GM19468 (cell line): ENCODE measurements around the gene P4HA2.
A peak's percentile ranks its signal among the peaks of the same experiment; 100 is the strongest.

ENCODE experiments used
- ATAC-seq: cut with Tn5 transposase; IDR thresholded peaks from one replicate; pipeline ENCODE4 v1.9.1; 2021; ENCODE audit warnings: mild to moderate bottlenecking, moderate library complexity, moderate number of reproducible peaks; ENCODE audit not compliant: unreplicated experiment; ENCODE audit errors: extremely low read depth

P4HA2 gene

DNA sequence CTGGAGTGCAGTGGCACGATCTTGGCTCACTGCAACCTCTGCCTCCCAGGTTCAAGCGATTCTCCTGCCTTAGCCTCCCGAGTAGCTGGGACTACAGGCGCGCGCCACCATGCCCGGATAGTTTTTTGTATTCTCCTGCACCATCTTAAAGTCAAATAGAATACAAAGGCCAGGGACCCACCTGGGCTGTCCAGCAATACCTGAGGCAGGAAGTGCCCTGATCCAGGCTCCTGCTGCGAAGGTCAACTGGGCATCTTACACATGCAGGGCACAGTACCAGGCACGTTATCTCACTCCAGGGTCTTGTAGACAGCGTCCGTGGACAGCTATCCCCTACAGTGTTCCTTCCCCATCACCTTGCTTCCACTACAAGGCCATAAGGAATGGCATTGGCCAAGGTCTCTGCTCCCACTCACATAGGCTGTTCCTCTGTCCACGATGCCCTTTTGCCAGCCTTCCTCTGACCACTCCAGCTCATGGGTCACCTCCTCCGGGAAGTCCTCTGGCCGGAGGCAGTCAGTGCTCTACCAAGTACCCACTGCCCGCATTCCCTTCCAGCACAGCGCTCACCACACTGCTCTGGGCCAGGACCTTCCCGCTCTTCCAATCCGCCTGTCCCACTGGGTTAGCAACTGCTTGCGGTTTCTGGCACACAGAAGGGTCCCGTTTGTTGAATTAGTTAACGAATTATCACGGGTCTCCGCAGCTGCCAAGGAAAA is 978 bp downstream of the P4HA2 start:
- no peak for ATAC-seq

DNA sequence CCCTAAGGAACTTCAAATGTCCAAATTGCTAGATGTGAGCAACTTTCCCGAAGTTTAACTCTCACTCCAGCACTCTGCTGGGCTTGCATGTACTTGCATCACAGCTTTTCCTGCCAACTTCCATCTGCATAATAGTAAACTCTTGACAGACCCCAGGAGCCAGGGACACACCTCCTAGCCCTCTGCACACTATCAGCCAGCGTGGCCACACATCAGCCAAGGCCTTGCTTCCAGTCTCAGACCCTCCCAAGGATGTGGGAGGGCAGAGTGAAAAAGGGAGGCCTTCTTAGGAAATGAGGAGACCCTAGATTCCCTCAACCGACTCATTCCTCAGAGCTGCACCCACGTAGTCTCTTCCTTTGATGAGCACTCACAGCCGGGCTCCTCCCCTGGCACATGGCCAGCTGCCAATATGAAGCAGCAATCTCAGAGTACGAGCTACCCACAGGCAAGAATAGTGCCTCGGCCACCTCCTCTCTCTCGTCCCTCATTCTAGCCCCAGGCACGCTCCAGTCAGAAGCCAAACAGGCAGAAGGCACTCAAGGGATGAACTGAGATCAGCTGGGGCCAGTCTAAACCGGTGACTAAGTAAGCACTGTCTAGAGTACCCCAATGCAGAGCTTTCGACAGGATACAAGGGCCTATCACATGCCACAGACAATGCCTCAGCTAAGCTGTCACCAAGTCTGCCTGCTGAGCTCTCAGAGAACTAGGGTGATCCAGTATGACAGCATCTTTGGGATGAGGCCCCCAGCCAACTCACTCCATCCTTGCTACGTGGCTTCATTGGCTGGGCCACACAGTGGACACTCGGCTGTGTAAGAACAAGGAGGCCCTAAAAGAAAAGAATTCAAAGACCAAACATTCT is 2.3 kb downstream of the P4HA2 start:
- ATAC-seq = no peak

DNA sequence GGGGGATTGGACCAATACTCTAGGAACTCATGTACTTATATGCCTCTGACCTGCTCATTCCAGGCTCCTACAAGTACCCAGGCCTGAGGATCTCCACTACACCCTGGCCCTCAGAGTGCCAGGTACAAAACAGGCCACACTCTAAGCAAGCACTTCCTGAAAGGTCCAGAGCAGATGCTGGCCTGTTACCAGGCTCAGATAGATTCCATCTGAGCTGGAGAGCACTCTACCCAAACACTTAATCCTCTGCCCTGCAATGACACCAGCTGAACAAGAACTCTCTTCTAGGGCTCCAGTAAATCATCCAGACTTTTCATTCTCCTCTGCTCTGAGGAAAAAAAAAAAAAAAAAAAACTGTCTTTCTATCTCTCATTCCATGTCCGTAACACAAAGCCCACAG is 2.9 kb downstream of the P4HA2 start:
- no peak for ATAC-seq

DNA sequence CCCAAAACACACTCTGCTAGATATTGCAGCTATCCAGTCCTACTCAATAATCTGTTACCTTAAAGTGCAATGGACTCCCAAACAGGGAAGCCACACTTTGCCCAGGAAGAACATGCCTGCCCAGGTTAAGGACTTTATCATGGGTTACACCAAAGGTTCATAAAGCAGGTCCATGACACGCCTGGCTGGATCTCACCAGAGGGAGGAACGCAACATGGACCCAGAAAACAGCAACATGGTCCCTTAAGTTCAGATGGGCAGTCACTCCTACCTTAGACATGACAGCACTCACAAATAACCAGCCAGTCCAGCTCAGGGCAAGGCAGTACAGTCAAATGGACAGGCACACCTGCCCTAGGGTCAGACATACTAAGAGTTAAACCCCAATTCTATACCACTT is 3.8 kb downstream of the P4HA2 start:
- ATAC-seq = no peak

DNA sequence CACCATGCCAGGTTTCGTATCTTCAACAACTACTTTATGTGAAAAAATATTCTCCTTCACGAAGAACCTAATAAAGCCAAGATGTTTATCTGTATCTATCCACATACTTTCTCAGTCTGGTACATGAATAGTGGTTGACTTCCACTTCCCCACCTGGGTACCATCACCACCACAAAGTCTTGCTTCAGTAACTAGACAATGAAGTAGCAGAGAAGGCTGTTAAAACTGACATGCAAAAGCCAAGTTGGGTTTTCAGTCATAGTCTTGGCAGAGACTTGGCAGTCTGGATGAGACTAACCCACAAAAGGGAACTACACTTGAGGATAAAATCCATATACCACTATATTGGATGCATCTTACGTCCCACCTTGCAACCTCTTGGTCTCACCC is 5.0 kb downstream of the P4HA2 start:
- peak; percentile 91 for ATAC-seq

DNA sequence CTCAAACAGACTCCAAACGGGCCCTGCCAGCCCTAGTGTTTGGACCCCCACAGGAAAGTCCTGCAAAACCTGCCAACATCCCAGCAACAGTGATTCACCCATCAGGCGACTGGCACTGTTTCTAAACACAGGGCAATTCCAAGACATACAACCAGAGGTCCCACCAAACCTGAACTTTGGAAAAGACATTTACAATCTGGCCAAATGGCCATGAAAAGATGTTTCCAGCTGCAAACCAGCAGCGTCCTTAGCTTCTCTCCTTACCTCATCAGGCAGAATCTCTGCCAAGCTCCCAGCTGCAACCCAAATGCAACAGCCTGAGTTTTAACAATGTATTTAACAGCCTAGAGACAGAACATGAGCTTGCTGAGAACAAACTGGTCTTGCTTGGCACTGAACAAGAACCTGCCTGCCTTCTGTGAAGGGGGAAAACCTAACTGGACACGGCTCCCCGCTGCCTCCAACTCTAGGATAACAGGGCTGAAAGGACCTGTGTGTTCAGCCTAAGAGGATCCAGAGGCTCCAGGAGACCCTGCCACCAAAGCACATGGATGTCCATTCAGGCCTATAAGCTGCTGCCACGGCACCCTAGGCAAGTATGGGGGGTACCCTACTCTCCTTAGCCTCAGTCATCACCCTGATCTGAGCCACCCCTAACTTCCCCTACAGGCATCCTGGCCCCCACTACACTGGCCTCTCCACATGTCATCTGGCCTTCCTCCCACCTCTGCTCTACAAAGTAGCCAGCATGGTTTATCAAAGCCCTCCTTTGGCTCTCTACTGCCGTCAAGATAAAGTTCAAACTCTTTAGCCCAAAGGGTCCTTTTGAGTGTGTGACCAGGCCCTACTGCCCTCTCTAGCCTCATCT is 5.6 kb downstream of the P4HA2 start:
- ATAC-seq = no peak

DNA sequence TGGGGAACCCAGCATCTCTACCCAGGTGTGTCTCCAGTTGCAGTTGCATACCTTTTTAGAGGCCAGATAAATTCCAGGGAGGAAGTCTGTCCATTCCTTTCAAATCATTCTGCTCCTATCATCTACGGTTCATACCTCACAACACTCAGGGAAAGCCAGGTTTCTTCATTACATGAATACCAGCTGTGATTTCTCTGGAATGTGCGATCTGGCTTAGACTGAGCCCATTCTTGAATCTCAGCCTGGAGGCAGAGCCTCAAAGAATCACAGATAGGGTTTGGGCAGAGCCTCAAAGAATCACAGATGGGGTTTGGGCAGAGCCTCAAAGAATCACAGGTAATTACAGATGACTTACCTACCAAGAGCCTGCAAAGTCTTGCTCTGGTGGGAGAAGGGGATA is 7.2 kb downstream of the P4HA2 start:
- no peak for ATAC-seq

DNA sequence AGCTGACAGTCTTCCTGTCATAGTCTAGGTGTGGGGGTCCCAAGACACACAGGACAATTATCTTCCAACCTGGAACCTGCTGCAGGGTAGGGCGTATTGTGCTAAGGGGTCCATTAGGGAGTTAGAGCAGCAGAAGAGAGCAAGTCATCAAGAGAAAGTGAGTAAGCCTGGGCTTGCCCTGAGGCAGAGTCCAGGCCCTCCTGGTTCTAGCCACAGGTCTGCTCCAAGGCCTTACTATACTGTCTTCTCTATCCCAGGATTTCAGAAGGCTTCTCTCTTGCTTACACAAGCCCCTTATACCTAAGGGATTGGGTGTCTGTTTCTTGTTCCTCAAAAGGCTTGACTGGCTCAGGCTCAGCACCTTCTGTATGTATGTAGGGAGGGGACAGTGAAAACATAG is 7.7 kb downstream of the P4HA2 start:
- ATAC-seq = no peak

DNA sequence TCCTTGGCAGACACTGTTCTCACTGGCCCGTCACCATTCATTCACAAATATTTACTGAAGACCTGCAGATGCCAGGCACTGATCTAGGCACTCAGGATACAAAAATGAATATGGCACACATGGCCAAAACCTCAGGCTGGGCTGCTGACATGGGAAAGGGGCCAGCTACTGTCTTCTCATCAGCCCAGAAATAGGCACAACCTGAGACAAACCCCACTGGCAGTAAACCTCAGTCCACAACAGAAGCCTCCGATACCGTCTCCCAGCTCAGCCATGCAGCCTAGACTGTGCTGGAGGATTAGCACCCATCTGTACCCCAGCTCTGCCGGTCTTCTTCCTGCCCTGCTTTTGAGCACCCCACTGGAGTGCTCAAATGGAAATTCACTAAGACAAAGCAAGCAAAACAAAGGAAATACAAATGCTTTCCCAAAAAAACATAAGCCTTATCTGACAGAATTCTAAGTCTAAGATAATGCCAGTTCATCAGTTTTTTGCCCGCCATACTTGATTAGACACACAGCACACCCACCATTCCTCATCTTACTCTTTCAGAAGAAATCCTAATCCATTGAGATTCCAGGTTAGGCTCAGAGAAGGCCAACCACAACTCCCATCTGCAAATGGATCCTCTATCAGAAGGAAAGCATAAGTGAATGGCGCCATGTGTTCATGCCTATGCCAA is 8.2 kb downstream of the P4HA2 start:
- ATAC-seq = no peak

DNA sequence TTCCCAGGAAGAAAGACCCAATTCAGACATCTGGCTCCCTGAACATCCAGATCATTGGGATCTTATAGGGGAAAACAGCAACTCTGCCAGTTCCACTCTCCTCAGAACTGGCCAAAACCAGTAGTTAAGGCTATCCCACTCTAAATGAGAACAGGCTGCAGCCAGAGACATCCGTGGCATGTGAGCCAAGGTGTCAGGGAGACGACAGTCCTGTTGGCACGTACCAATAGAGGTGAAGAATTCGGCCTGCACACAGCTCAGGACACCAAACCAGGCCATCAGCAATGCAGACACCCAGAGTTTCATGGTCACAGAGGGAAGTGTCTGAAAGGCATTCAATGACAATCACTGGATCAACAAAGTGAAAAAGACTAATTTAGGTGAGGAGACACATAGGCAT is 9.3 kb downstream of the P4HA2 start:
- ATAC-seq = no peak

DNA sequence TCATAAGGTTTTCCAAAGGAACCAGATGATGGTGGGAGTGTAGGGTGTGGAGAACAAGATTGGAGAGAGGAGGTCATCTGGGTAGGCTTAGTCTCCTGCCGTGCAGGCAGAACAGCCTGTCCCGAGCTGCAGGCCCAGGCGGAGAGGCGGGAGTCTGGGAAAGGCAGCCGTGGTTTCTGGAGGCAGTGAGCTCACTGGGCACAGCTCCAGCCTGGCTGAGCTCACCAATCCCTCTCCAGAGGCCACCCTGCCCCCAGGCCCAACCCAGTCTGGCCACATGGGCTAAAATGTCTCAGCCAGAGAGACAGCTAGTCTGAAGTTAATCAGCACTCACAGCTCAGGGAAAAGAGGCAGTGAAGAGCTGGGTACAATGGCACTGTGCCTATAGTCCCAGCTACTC is 12.3 kb downstream of the P4HA2 start:
- no peak for ATAC-seq

DNA sequence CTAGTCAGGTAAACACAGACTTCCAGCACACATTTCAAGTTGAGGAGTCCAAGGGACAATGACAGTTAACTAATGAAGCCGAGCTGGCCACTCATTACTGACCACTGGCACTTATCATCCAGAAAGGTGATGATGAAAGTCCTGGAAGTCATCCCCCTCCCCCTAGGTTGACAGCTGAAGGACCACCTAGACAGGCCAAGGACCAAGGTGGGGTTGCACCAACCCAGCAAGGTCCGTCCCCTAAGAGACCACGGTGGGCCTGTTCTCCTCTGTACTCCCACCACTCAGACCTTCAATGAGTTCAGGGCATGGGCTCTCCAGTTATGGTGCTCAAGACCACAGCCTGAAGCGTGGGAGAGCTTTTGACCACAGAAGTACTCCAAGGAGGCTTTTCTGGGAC is 13.2 kb downstream of the P4HA2 start:
- ATAC-seq = no peak

DNA sequence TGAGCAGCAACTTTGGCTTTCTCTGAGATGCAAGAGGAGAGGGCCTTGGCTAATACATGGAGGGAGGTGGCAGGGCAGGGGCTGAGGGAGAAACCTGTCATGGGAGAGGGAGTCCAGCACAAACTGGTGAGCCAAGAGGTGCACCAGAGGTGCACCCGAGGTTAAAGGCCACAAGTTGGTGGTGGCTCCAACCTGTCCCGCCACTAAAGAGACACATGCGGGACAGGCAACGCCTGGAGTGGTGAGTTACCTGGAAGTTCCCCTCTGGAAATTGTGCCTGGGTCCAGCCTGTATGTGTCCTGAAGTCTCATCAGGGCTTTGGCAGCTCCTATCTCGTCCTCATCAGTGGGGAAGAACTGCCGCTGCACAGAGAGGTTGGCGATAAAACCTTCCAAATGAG is 14.0 kb downstream of the P4HA2 start:
- no peak for ATAC-seq

DNA sequence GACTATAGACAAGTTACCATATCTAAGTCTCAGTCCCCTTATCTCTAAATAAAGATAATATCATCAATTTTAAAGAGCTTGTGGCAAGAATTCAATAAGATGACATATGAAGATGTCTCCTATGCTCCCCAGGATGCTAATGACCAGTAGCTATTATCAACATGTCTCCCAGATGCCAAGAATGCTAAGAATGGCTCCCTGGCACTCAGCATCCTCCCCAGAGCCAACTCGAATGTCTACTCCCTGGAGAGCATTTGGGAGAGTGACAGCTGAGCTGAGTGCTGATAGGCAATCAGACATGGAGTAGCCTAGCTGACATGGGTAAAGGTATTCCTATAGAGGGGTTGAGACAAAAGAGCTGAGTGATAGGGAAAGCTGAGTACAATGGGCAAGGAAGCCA is 15.9 kb downstream of the P4HA2 start:
- no peak for ATAC-seq

DNA sequence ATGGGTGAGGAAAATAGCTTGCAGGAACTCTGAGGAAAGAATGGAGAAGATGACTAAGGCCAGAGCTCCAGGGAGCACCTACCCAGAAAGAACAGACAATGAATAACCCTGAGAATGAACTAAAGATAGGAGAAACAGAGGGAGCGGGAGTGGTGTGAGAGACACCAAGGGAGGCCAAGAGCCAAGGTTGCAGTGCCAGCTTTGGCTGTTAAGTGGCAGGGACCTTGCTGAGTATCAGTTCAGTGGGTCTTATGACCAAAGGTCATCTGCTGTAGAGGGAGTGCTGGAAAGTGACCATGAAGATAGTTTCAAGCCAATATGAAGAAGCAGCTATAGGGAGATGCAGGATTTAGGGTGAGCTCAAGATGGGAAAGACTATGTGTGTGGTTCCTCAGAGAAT is 16.7 kb downstream of the P4HA2 start:
- ATAC-seq = no peak

DNA sequence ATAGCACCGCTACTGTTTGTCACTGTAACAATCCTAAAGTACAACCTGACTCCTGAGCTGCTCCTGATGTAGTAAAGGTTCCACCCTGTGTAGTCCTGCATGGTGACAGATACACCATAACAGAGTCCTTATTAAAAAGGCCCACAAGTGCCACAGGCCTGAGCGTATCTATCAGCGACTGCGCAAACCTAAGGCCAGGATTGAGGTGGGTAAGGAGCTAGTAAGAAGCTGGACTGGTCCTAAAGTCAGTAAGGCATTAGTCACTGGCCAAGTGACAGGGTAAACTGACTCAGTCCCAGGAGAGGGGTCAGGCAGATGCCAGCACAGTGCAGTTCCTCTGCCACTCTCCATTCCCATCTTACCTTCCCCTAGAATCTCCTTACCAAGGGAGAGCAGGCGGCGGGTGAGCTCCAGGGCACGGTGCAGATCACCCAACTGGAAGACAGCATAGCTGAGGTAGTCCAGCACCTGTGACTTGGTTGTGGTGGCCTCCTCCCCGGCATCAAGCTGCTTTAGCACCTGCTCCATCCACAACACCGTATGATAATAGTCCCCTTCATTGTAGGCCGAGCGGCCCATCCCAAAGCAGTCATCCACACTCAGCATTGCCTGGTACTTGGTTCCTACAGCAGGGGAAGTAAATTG is 17.6 kb downstream of the P4HA2 start:
- ATAC-seq = no peak

DNA sequence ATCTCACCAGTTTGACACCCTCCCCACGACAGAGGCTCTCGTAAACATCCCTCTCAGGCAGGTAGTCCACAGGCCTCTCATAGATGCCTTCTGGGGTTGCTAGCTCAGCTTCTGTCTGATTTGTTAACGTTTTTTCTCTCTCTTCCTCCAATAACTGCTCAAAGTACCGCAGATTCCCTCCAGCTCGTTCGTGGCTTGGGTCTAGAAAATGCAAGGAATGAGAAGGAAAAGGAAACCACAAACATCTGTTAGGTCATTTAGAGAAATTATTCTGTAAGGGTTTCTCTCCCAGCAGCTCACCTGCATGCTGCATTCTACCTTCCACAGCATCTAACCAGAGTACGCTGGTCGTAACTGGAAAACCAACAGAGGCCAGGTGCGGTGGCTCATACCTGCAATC is 18.5 kb downstream of the P4HA2 start:
- ATAC-seq = no peak

DNA sequence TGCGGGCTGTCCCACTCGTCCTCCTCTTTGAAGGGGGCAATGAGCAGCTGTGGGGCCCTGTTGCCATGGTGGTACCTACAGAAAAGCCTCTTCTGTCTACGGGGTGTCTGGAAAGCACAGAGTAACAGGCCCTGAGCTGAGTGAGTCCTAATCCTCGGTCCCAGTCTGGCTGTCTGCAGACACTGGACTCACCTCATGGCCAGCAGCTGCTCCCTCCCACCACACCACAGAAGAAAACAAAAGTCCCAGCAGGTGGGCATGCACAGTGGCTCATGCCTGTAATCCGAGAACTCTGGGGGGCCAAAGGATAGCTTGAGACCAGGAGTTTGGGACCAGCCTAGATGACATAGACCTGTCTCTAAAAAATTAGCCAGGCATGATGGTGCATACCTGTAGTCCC is 19.9 kb downstream of the P4HA2 start:
- no peak for ATAC-seq

DNA sequence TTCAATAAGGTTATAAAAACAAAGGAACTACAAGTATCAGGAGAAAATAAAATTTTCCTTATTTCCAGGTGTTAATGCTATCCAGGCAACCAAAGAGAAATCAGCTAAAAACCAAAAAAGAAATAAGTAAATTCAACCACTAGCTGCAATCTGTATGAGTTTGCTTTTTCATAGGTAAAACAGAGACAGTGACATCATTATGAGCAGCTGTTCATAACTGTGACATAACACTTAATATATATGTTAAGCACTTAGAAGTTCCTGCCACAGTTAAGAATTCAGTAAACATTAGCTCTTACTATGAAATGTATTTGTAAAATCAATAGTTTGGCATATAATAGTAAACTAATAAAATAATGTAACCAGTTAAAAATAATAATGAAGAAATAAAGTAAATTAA is 20.9 kb downstream of the P4HA2 start:
- ATAC-seq = no peak
